Measurements from ENCODE around the gene FCRL1.

The FCRL1 gene

GRCh38 chr1:157803851-157804250 is 16.1 kb downstream of the FCRL1 start:
- FAIRE-seq: no peak
- no peak for DNase-seq (ENCODE audit: insufficient read length, low spot score)

- FAIRE-seq (no peak), DNase-seq (ENCODE audit: insufficient read length, low spot score) (no peak)
Observed at GRCh38 chr1:157799996-157800395, 19.9 kb downstream of the FCRL1 start.

- DNase-seq (ENCODE audit: insufficient read length, low spot score) (no peak), FAIRE-seq (no peak)
Observed at GRCh38 chr1:157798211-157798610, 21.7 kb downstream of the FCRL1 start.

GRCh38 chr1:157785248-157785647 is 34.7 kb downstream of the FCRL1 start:
- no peak for FAIRE-seq

GRCh38 chr1:157784801-157785200 is 35.1 kb downstream of the FCRL1 start:
- FAIRE-seq: no peak
- no peak for DNase-seq (ENCODE audit: insufficient read length, low spot score)

More at GRCh38 chr1:157785248-157785647, 34.7 kb downstream of the FCRL1 start:
- no peak for DNase-seq (ENCODE audit: insufficient read length, low spot score)

- no peak for DNase-seq (ENCODE audit: insufficient read length, low spot score)
- peak; percentile 45 for FAIRE-seq
Observed at GRCh38 chr1:157782931-157783330, 37.0 kb downstream of the FCRL1 start.

- FAIRE-seq (peak; percentile 98), DNase-seq (ENCODE audit: insufficient read length, low spot score) (no peak)
Observed at GRCh38 chr1:157781048-157781447, 38.9 kb downstream of the FCRL1 start.

GRCh38 chr1:157776971-157777391 is 42.9 kb downstream of the FCRL1 start, which contains the start of gene FCRL2:
FCRL2 (minus strand) TSS chr1:157777132; CDS start chr1:157777073, 59 bp downstream.
- DNase-seq (ENCODE audit: insufficient read length, low spot score) (no peak), FAIRE-seq (peak; percentile 83)

GRCh38 chr1:157775101-157775870 is 44.6 kb downstream of the FCRL1 start:
- FAIRE-seq (peak; percentile 49), DNase-seq (ENCODE audit: insufficient read length, low spot score) (no peak)

GRCh38 chr1:157774412-157774811 is 45.5 kb downstream of the FCRL1 start:
- FAIRE-seq: no peak
- no peak for DNase-seq (ENCODE audit: insufficient read length, low spot score)

- peak; percentile 32 for DNase-seq (ENCODE audit: insufficient read length, low spot score)
- peak; percentile 85 for FAIRE-seq
Observed at GRCh38 chr1:157773493-157774350, 46.2 kb downstream of the FCRL1 start.

GRCh38 chr1:157771661-157772425 is 48.1 kb downstream of the FCRL1 start:
- no peak for DNase-seq (ENCODE audit: insufficient read length, low spot score)
- FAIRE-seq: no peak

- DNase-seq (ENCODE audit: insufficient read length, low spot score) (no peak), FAIRE-seq (no peak)
Observed at GRCh38 chr1:157770442-157771043, 49.4 kb downstream of the FCRL1 start.

- DNase-seq (ENCODE audit: insufficient read length, low spot score) (no peak), FAIRE-seq (no peak)
Observed at GRCh38 chr1:157766792-157767191, 53.1 kb downstream of the FCRL1 start.

GRCh38 chr1:157758018-157758417 is 61.9 kb downstream of the FCRL1 start:
- DNase-seq (ENCODE audit: insufficient read length, low spot score): no peak
- FAIRE-seq: no peak

GRCh38 chr1:157753611-157754010 is 66.3 kb downstream of the FCRL1 start:
- DNase-seq (ENCODE audit: insufficient read length, low spot score) (no peak), FAIRE-seq (no peak)

GRCh38 chr1:157751283-157751682 is 68.6 kb downstream of the FCRL1 start:
- FAIRE-seq (no peak), DNase-seq (ENCODE audit: insufficient read length, low spot score) (no peak)

- no peak for DNase-seq (ENCODE audit: insufficient read length, low spot score)
- FAIRE-seq: no peak
Observed at GRCh38 chr1:157748262-157748817, 71.6 kb downstream of the FCRL1 start.

Measured in GM19239 (cell line).